Stimulated activated CD4-positive, alpha-beta T cell treated with anti-CD3 and anti-CD28 coated beads, Interleukin-12 subunit alpha, Interleukin-12 subunit beta, amount 100 ng/mL, for 48 hours (primary cell): ENCODE data around the gene SPACA1.

ENCODE experiments used
- DNase-seq, 3 donors: peaks; one replicate each; pipeline ENCODE4 v3.0.0-alpha.2; 2020; ENCODE audit warnings: low read depth in 2 of 3, low spot score in 1 of 3

SPACA1 gene

GRCh38 chr6:88089708-88090107 is 42.1 kb downstream of the SPACA1 start:
- no peak for DNase-seq

GRCh38 chr6:88105741-88106340 is 58.2 kb downstream of the SPACA1 start:
- DNase-seq = no peak

GRCh38 chr6:88107241-88107640 is 59.6 kb downstream of the SPACA1 start:
- DNase-seq = no peak

- no peak for DNase-seq
Measured at GRCh38 chr6:88111991-88112390, 64.3 kb downstream of the SPACA1 start.

- DNase-seq = no peak
Measured at GRCh38 chr6:88114838-88115237, 67.2 kb downstream of the SPACA1 start.

GRCh38 chr6:88115307-88115706 is 67.7 kb downstream of the SPACA1 start:
- DNase-seq = no peak

- DNase-seq = no peak
Measured at GRCh38 chr6:88116276-88116675, 68.6 kb downstream of the SPACA1 start.
